Liver (tissue), 9 donors: ENCODE results near the gene ZNF652. TPM values are rescaled to one million over a fixed set of nuclear protein-coding genes. Genes with fewer than 3 reads are reported as not detected.
A peak's percentile ranks its signal among the peaks of the same experiment; 100 is the strongest.

Source experiments
- DNase-seq: peaks from one replicate; pipeline ENCODE4 v3.0.0-alpha.2; 2017; ENCODE audit warnings: low spot score
- H3K27ac ChIP-seq, 2 donors: one replicate each; pipeline ENCODE4 v1.7.0; 2013; ENCODE audit warnings: inconsistent platforms in 2 of 2, low read length in 2 of 2, control low read depth in 1 of 2, low read depth in 1 of 2, mild to moderate bottlenecking in 1 of 2
- H3K27me3 ChIP-seq, 4 donors: one replicate each; pipeline versions ENCODE4 v1.6.1 to v1.7.0; 2013; ENCODE audit warnings: low read length in 3 of 4, inconsistent platforms in 1 of 4, mild to moderate bottlenecking in 1 of 4, moderate library complexity in 1 of 4; ENCODE audit not compliant: control insufficient read depth in 4 of 4, insufficient read depth in 4 of 4
- H3K36me3 ChIP-seq, 4 donors: one replicate each; pipeline versions ENCODE4 v1.6.1 to v1.7.0; 2013; ENCODE audit warnings: low read length in 3 of 4, mild to moderate bottlenecking in 3 of 4, low read depth in 1 of 4, moderate library complexity in 1 of 4; ENCODE audit not compliant: control insufficient read depth in 4 of 4, insufficient read depth in 3 of 4
- H3K4me1 ChIP-seq, 4 donors: one replicate each; pipeline versions ENCODE4 v1.6.1 to v1.7.0; 2013; ENCODE audit warnings: low read length in 3 of 4, mild to moderate bottlenecking in 3 of 4, moderate library complexity in 1 of 4; ENCODE audit not compliant: control insufficient read depth in 4 of 4, insufficient read depth in 4 of 4
- H3K4me3 ChIP-seq, 3 donors: one replicate each; pipeline versions ENCODE4 v1.6.1 to v1.7.0; 2013; ENCODE audit warnings: low read length in 3 of 3, control low read depth in 1 of 3, low read depth in 1 of 3, mild to moderate bottlenecking in 1 of 3
- H3K9ac ChIP-seq, 2 donors: one replicate each; pipeline ENCODE4 v1.7.0; 2013; ENCODE audit warnings: low read length in 2 of 2, mild to moderate bottlenecking in 2 of 2, moderate library complexity in 2 of 2, control low read depth in 1 of 2, low read depth in 1 of 2
- H3K9me3 ChIP-seq, 4 donors: one replicate each; pipeline versions ENCODE4 v1.6.1 to v1.7.0; 2013; ENCODE audit warnings: low read length in 3 of 4; ENCODE audit not compliant: control insufficient read depth in 4 of 4
- ATF3 ChIP-seq: IDR thresholded peaks from 2 replicates; pipeline ENCODE4 v1.6.1; 2016; ENCODE audit warnings: antibody characterized with exemption
- CTCF ChIP-seq: fragments of 150-350 bp; IDR thresholded peaks from 2 replicates; pipeline ENCODE4 v1.5.1; 2017; ENCODE audit warnings: improper control_type of control experiment, low read depth, low read length; ENCODE audit not compliant: missing input control
- FOXA1 ChIP-seq: IDR thresholded peaks from 2 replicates; pipeline ENCODE4 v1.6.1; 2016; ENCODE audit warnings: antibody characterized with exemption
- FOXA2 ChIP-seq: IDR thresholded peaks from 2 replicates; pipeline ENCODE4 v1.6.1; 2016; ENCODE audit warnings: antibody characterized with exemption
- GABPA ChIP-seq, 2 donors: IDR thresholded peaks in 1 of 2; conservative IDR thresholded peaks in 1 of 2; 2 replicates each; pipeline ENCODE4 v1.6.1; 2016; ENCODE audit warnings: antibody characterized with exemption in 2 of 2, mild to moderate bottlenecking in 1 of 2, moderate library complexity in 1 of 2
- HNF4A ChIP-seq, 2 donors: conservative IDR thresholded peaks; 2 replicates each; pipeline ENCODE4 v1.6.1; 2016; ENCODE audit warnings: antibody characterized with exemption in 2 of 2, mild to moderate bottlenecking in 2 of 2
- HNF4G ChIP-seq: IDR thresholded peaks from 2 replicates; pipeline ENCODE4 v1.6.1; 2016; ENCODE audit warnings: antibody characterized with exemption
- JUND ChIP-seq, 2 donors: IDR thresholded peaks; 2 replicates each; pipeline ENCODE4 v1.6.1; 2016; ENCODE audit warnings: antibody characterized with exemption in 2 of 2
- MAX ChIP-seq: IDR thresholded peaks from 2 replicates; pipeline ENCODE4 v1.6.1; 2016; ENCODE audit warnings: antibody characterized with exemption
- NR2F2 ChIP-seq: IDR thresholded peaks from 2 replicates; pipeline ENCODE4 v1.6.1; 2016; ENCODE audit warnings: antibody characterized with exemption
- RAD21 ChIP-seq, 2 donors: IDR thresholded peaks; 2 replicates each; pipeline ENCODE4 v1.6.1; 2016; ENCODE audit warnings: antibody characterized with exemption in 2 of 2, mild to moderate bottlenecking in 2 of 2
- REST ChIP-seq: IDR thresholded peaks from 2 replicates; pipeline ENCODE4 v1.6.1; 2016; ENCODE audit warnings: antibody characterized with exemption, mild to moderate bottlenecking
- RXRA ChIP-seq, 2 donors: IDR thresholded peaks; 2 replicates each; pipeline ENCODE4 v1.6.1; 2017 to 2018; ENCODE audit warnings: antibody characterized with exemption in 2 of 2, mild to moderate bottlenecking in 1 of 2
- SP1 ChIP-seq: IDR thresholded peaks from 2 replicates; pipeline ENCODE4 v1.6.1; 2018; ENCODE audit warnings: antibody characterized with exemption, mild to moderate bottlenecking
- TAF1 ChIP-seq: conservative IDR thresholded peaks from 2 replicates; pipeline ENCODE4 v1.6.1; 2016; ENCODE audit warnings: antibody characterized with exemption, mild to moderate bottlenecking
- YY1 ChIP-seq: IDR thresholded peaks from 2 replicates; pipeline ENCODE4 v1.6.1; 2016; ENCODE audit warnings: antibody characterized with exemption, mild to moderate bottlenecking
- ZBTB33 ChIP-seq: IDR thresholded peaks from 2 replicates; pipeline ENCODE4 v1.6.1; 2016; ENCODE audit warnings: antibody characterized with exemption
- WGBS: extraction: QIAGEN DNeasy Blood & Tissue Kit; methylation state at CpG from one replicate; pipeline ENCODE4 v1.1.7; 2013; 5-methylcytosine and 5-hydroxymethylcytosine counted together
- polyA plus RNA-seq, 2 donors: library from polyadenylated mRNA; stranded (reverse) in 1 of 2; unstranded in 1 of 2; fragments of 200-250 nt in 1 of 2; fragments of >200 nt in 1 of 2; fragmentation: Nextera tagmentation in 1 of 2; extraction: Ambion mirVana in 1 of 2; gene quantifications; one replicate each; pipeline versions ENCODE4 v1.2.1 to v1.2.3, GENCODE V29; 2013 to 2015
- total RNA-seq, 2 donors: library from RNA; depleted of rRNA; stranded (reverse); fragments of >200 nt; gene quantifications; one replicate each; pipeline ENCODE4 v1.2.3, GENCODE V29; 2014
- donor health status: healthy.
- donor health status: healthy.
- donor health status: healthy.
- donor health status: healthy.
- donor health status: healthy.

ZNF652 gene
- total and polyA plus RNA-seq, 4 donors = 5.3 to 23.1 (median 17.5) TPM

- Histone ChIP-seq H3K9me3 (no peaks in the 10 kb centered on the region), H3K9ac (no peak overlapping the region), H3K4me1 (peaks cover 3 to 5% (median 4%) of the 10 kb centered on the region in 4 donors), H3K4me3 (peak overlapping the region in 2 of 3 donors; percentile 42 to 68), H3K27ac (peak overlapping the region; percentile 12 to 56), H3K27me3 (peaks cover 0 to 4% (median 0%) of the 10 kb centered on the region in 4 donors), H3K36me3 (no peaks in the 10 kb centered on the region)
- TF ChIP-seq GABPA (IDR thresholded peaks at IDR 0.05 in 1 of 2, conservative IDR thresholded peaks at IDR 0.05 in 1 of 2) (no peak), JUND (IDR thresholded peaks at IDR 0.05) (peak in 1 of 2 donors; percentile 38)
- 53% methylated on average over 11 of the region's 11 CpGs for WGBS
- no peak for DNase-seq
Observed at GRCh38 chr17:49260817-49261291, 101.2 kb downstream of the ZNF652 start.

GRCh38 chr17:49260011-49260816, 101.8 kb downstream of the ZNF652 start:
- peak; percentile 66 for DNase-seq
- peaks cover 3 to 5% (median 4%) of the 10 kb centered on the region in 4 donors for H3K4me1 ChIP-seq
- peak overlapping the region in 1 of 2 donors; percentile 41 for H3K9ac ChIP-seq
- 3% methylated on average over 77 of the region's 77 CpGs for WGBS
- peaks cover 0 to 4% (median 0%) of the 10 kb centered on the region in 4 donors for H3K27me3 ChIP-seq
- peak overlapping the region; percentile 54 to 56 for H3K27ac ChIP-seq
- no peaks in the 10 kb centered on the region for H3K9me3 ChIP-seq
- no peaks in the 10 kb centered on the region for H3K36me3 ChIP-seq
- H3K4me3 ChIP-seq = peak overlapping the region in 2 of 3 donors; percentile 42 to 68
- TF ChIP-seq MAX = no peak
- TF ChIP-seq ATF3 = no peak
- no peak for TF ChIP-seq TAF1
- TF ChIP-seq CTCF = no peak
- TF ChIP-seq JUND (IDR thresholded peaks at IDR 0.05) = no peak
- no peak for TF ChIP-seq FOXA2
- TF ChIP-seq YY1 = no peak
- no peak for TF ChIP-seq RXRA (IDR thresholded peaks at IDR 0.05)
- no peak for TF ChIP-seq SP1
- TF ChIP-seq HNF4A (conservative IDR thresholded peaks at IDR 0.05) = no peak
- TF ChIP-seq NR2F2 = no peak
- TF ChIP-seq ZBTB33 = no peak
- TF ChIP-seq REST = no peak
- no peak for TF ChIP-seq HNF4G
- TF ChIP-seq FOXA1 = no peak
- no peak for TF ChIP-seq RAD21 (IDR thresholded peaks at IDR 0.05)
- TF ChIP-seq GABPA (IDR thresholded peaks at IDR 0.05 in 1 of 2, conservative IDR thresholded peaks at IDR 0.05 in 1 of 2) = no peak
